GM19452 (cell line): ENCODE results near the gene POU3F1.
"Not testable (repeated sequence)": the region's sequence is repeated elsewhere in the genome, so short reads cannot be mapped to it uniquely, and the experiment has no call there.

Experiments
- ATAC-seq: cut with Tn5 transposase; IDR thresholded peaks from one replicate; pipeline ENCODE4 v1.9.1; 2021; ENCODE audit not compliant: unreplicated experiment

POU3F1 gene

GRCh38 chr1:38050397-38051078 is 3.9 kb upstream of the POU3F1 start:
- no peak for ATAC-seq

- ATAC-seq, result no peak
Measured at GRCh38 chr1:38047603-38048141, 1.1 kb upstream of the POU3F1 start.

DNA sequence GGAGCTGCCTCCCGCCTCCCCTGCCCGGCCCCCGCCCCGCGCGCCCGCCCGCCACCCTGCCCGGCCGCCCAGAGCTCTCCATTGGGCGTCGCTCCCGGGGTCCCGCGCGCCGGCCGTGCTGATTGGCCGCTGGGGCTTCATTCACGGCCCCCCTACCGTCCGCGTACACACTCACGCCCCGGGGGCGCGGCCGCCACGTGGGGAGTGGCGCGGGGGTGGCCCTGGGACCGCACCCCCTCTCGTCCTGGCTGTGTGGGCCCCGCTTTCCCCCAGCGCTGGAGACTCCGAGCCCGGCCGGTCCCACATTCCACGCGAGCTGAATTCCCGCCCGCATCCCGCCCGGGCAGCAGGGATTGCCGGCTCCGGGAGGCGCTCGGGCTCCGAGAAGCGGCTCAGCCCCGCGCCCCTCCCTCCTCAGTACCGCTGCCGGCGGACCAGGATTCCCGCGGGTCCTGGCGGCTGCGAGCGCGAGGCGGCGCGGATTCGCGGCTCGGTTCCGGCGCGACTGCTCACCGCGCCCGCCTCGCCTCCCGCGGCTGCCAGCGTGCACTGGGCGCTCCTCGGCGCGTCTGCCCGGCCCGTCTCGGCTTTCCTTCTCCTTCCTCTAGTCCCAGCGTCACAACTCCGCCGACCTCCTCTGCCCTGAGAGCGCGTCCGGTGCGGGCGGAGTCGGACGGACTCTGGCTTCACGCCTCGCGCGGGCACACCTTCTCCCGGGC is 450 bp upstream of the POU3F1 start:
- peak; percentile 59 for ATAC-seq

DNA sequence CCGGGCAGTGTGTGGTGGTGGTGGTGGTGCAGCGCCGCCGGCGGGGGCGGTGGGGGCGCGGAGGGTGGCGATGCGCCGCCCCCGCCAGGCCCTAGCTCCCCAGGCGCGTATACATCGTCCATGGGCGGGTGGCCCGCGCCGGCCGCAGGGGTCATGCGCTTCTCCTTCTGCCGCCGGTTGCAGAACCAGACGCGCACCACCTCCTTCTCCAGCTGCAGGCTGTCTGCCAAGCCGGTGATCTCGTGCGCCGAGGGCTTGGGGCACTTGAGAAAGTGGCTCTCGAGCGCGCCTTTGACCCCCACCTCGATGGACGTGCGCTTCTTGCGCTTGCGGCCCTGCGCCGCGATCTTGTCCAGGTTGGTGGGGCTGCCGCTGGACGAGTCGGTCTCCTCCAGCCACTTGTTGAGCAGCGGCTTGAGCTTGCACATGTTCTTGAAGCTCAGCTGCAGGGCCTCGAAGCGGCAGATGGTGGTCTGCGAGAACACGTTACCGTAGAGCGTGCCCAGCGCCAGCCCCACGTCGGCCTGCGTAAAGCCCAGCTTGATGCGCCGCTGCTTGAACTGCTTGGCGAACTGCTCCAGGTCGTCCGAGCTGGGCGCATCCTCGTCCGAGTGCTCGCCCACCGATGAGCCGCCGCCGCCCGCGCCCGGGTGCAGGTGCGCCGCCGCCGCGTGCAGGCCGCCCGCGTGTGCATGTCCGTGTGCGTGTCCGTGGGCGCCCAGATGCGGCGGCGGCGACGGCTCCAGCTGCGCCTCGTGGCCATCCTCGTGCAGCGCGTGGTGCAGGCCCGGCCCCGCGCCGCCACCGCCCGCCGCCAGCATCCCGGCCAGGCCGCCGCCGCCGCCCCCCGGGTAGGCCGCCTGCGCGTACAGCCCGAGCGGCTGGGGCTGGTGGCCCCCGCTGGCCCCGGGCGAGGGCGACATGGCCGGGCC is 926 bp downstream of the POU3F1 start:
- ATAC-seq, result no peak

- ATAC-seq, result no peak
Measured at GRCh38 chr1:38044221-38045215, 2.1 kb downstream of the POU3F1 start.

DNA sequence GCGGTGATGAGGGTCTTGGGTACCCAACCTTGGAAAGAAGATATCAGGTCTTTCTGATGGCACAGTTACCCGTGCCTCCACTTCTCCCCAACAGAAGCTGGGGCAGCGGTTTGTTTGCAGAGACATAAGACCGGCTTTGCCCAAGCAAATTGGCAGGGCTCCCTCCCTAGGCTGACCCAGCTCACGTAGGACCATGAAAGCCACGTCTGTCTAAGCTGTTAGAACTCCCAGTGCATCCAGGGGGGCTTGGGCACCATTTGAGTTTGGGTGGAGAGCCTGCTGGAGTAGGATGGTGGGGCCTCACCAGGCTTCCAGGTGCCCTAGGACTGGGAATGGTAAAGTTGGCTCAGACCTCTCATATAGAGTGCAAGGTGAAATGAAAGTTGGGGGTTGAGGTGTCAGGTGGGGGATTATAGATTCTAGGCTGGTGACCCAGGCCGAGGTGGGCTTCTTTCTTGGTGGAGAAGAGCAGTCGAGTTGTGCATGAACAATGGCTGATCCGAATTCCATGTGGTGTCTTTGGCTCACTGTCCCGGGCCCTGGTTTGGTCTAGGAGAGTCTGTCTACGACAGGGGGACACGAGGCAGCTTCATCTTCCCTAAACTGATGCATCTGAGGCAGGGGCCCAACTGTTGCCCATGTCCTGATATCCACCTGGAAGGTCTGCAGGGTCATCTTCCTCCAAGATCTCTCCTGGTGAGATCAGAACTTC is 3.4 kb downstream of the POU3F1 start:
- no peak for ATAC-seq

- no peak for ATAC-seq
Measured at GRCh38 chr1:38041936-38042834, 4.4 kb downstream of the POU3F1 start.

- no peak for ATAC-seq
Measured at GRCh38 chr1:38039331-38040088, 7.1 kb downstream of the POU3F1 start.

DNA sequence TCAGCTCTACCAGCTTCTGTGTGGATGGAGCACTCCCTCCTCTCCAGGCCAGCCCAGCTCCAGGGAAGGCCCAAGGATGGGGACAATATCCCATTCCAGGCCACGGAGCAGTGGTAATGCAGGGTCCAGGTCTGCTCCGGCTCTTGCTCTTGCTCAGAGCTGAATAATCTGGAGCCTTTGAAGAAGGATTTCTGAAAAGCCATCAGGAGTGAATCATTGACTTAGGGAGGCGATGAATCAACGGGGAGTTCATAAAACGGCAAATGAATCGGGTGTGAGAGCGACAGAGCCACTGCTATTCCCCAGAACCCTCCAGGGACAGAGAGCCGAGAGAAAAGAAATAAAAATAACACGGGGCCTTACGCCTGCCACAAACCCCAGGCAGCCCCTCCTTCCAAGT is 7.7 kb downstream of the POU3F1 start:
- ATAC-seq, result no peak

DNA sequence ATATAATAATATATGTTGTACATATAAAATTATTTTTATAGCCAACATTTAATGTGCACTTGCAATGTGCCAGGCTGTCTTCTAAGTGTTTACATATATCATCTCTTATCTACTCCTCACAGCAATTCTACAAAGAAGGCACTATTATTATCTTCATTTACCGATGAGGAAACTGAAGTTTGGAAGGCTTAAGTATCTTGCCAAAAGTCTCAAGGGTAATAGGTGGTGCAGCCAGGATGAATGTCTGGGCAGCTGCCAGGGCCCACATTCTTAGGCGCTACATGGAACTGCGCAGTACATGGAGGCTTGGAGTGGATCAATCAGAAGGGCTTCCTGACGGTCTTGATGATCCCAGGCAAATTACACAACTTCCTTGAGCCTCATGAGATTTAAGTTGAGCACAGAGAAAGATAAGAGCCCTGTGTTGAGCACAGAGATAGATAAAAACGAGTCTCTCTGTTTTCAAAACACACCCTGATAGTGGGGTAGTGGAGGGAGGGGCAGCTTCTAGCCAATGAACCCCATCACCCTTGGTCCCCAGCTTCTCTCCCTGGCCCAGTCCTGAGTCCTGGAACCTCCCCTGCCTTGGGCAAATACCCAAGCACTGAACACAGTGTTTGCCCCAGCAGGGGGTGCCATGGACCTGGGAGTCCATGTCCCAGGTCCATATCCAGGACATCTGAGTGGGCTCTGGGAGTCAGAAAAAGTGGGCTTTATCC is 9.2 kb downstream of the POU3F1 start:
- no peak for ATAC-seq

- ATAC-seq, result no peak
Measured at GRCh38 chr1:38034871-38035270, 11.7 kb downstream of the POU3F1 start.

GRCh38 chr1:38032992-38033391 is 13.6 kb downstream of the POU3F1 start:
- ATAC-seq, result not testable (repeated sequence)

- ATAC-seq, result no peak
Measured at GRCh38 chr1:38031513-38031866, 15.1 kb downstream of the POU3F1 start.

DNA sequence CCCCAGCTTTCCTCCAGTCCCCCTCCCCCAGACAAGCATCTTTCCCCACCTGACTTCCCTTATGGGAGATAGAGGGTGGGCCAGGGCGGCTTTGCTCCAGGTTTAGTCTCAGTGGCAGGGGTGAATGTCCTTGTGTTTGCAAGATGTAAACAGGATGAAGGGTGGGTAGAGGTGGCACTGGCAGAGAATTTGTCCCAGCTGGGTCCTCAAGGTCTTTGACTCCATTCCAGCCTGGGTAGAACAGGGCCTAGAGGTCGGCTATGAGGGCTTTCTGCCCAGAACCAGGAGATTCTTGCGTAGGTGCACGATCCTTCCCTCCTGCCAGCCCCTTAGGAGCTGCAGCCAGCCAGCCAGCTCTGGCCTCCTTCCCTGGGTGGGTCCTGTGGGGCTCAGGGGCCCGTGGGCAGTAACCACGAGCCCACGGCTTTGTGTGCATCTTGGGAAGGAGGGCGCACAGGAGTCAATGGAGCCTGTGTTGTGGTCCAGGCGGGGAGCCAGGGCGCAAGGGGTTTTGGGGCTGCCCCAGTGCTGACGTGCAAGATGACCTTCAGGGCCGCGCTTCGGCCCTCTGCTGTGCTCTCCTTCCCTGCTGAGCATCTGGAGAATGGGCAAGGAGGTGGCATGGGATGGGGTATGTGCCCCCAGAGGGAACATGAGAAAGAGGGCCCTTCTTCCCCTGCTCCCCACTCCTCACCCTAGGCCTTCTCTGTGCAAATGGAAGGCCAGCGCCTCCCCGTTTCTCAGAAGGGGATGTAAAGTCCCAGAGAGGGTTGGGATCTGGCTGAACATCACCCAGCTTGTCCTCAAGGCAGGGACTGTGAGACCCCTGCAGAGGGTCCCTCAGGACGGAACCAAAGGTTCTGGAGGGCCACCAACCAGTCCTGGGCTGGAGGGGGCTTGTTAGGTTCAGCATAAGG is 15.7 kb downstream of the POU3F1 start:
- no peak for ATAC-seq

DNA sequence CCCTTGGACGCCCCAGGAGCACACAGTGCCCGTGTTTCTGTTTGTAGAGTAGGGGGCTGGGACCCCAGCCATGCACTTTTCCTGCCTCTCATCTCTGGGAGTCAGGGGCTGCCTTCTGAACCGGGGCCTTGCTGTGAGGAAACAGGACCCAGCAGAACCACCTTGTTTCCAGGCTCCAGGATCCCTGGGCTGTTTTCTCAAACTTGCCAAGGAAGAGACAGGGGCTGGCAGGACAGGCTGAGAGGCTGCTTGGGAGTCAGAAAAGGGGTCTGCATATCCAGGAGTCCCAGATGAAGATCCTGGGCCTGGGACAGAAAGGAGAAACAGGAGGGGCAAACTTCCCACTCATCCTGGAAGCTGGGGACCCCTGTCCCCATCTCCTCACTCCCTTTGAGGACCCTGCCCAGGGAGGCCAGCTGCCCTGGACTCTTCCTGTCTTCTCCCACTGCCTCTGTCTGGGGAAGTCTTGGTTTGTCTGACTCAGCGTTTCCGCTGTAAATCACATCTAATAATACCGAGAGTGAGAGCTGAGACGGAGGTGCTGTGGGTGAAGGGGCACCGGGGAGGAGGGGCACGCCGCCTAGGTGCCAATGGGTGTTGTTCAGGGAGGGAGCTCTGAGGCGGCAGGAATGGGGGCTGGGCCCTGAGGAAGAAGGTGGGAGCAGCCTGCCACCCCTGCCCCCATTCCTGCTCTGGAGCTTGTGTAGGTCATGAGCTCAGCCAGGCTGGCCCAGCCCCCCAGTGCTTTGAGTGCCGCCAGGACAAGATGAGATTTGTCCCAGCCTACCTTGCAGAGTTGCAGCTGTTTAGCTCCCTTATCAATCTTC is 16.7 kb downstream of the POU3F1 start:
- peak; percentile 46 for ATAC-seq
